Measurements from ENCODE around the gene ZBTB42. TPM values are rescaled to one million over a fixed set of nuclear protein-coding genes. Genes with fewer than 3 reads are reported as not detected.

The ZBTB42 gene
- total and polyA plus RNA-seq, 2 of the 13 experiments (the other 11 are each of a cell fraction or from before 2014, with no cell fraction given), result 2.8 to 4.2 TPM

DNA sequence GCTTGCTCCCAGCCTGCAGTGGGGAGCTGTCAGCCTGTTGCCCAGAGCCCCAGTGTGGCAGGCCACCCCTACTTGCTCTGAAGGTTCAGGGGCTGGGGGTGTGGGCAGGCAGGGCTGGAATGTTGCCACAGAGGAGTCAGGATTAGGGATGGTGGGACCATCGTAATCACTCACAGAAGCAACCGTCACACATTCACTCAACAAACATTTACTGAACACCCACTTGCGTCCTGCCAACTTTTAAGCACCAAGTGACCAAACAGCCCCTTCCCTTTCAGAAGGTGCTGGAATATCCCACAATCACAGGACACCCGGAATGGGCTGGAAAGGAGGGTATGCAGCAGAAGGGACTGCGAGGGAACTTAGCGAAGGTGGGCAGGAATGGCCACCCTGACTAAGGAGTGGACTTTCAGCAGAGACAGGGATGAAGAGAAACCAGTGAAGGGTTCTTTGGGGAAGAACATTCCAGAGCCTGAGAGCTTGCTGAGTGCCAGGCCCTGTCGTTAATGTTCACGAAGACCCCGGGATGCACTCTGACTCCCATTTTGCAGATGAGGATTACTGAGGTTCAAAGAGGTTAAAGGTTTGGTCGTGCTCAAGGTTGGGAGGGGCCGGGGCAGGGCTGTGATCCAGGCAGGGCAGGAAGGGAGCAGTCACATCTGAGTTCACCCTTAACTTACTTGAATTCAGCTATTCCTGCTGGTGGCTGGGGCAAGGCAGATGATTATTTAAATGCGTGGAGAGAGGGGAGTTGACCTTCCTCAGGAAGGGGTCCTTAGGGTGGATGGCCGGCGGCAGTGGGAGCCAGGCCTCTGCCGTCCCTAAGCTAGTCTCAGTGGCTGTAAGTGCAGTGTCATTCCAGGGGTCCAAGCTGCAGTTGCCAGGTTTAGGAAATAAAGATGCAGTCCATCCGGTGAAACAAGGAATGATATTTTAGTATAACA, 2.3 kb upstream of the ZBTB42 start:
- Histone ChIP-seq H3K79me2 (ENCODE audit: insufficient read depth, low read length) (peaks cover 14% of the 10 kb centered on the region), H3K9me3 (ENCODE audit: low read length) (no peaks in the 10 kb centered on the region), H4K20me1 (ENCODE audit: insufficient read depth, low read length) (peaks cover 7% of the 10 kb centered on the region), H3K9ac (ENCODE audit: insufficient read depth, low read depth, low read length) (peak overlapping the region; percentile 83; the same call in 1 of the 2 replicates), H3K4me2 (ENCODE audit: low read depth, low read length) (peak overlapping the region; percentile 100), H2AFZ (ENCODE audit: low read length) (no peak overlapping the region), H3K4me3 (replicated peaks in 1 of 3; ENCODE audit: insufficient read depth in 1 of 3, low read depth in 2 of 3, low read length in 3 of 3) (peak overlapping the region; percentile 12 to 92 (median 74); a peak in 5 of 6 replicates), H3K27me3 (ENCODE audit: control insufficient read depth in 1 of 2, insufficient read depth in 2 of 2, low read length in 2 of 2) (no peaks in the 10 kb centered on the region), H3K4me1 (ENCODE audit: insufficient read depth, low read length) (peaks cover 67% of the 10 kb centered on the region), H3K27ac (ENCODE audit: extremely low read length, insufficient read depth, low read length) (peak overlapping the region; percentile 74), H3K36me3 (replicated peaks in 1 of 2; ENCODE audit: control insufficient read depth in 1 of 2, insufficient read depth in 2 of 2, low read length in 2 of 2) (no peaks in the 10 kb centered on the region)
- CTCF ChIA-PET (ENCODE audit: low intra/inter-chr PET ratio, low total read pairs), result interaction anchor here (1.7 kb wide), 1 partner anchor 29 kb away, joined by 3 read pairs; no protein-coding TSS in a partner anchor
- 28% methylated on average over 14 of the region's 16 CpGs for WGBS (ENCODE audit: low lambda C conversion rate)
- no peak for DNase-seq (ENCODE audit: low spot score)
- TF ChIP-seq ZSCAN21 (CRISPR knock-in tag; IDR thresholded peaks at IDR 0.05; ENCODE audit: borderline replicate concordance) (peak; percentile 64; the same call in 1 of the 2 replicates), SSRP1 (CRISPR knock-in tag; IDR thresholded peaks at IDR 0.05) (no peak), KLF12 (CRISPR knock-in tag; IDR thresholded peaks at IDR 0.05; ENCODE audit: borderline replicate concordance) (0 out of 2 replicates have a peak, but pooled peaks have one; percentile 36), ZNF33A (CRISPR knock-in tag; IDR thresholded peaks at IDR 0.05; ENCODE audit: borderline replicate concordance) (no peak), ZNF7 (CRISPR knock-in tag; IDR thresholded peaks at IDR 0.05) (peak; percentile 48; the same call in 1 of the 2 replicates), ZNF629 (CRISPR knock-in tag; conservative IDR thresholded peaks at IDR 0.05) (peak; percentile 94), KDM1A (CRISPR knock-in tag; IDR thresholded peaks at IDR 0.05) (peak; percentile 16; the same call in 1 of the 2 replicates), ZNF3 (CRISPR knock-in tag; IDR thresholded peaks at IDR 0.05) (peak; percentile 98), GATA4 (IDR thresholded peaks at IDR 0.05; ENCODE audit: borderline replicate concordance, low read depth) (0 out of 2 replicates have a peak, but pooled peaks have one; percentile 13), ZFP82 (CRISPR knock-in tag; IDR thresholded peaks at IDR 0.05; ENCODE audit: borderline replicate concordance) (no peak)
- TF ChIP-seq, protein P1, sequence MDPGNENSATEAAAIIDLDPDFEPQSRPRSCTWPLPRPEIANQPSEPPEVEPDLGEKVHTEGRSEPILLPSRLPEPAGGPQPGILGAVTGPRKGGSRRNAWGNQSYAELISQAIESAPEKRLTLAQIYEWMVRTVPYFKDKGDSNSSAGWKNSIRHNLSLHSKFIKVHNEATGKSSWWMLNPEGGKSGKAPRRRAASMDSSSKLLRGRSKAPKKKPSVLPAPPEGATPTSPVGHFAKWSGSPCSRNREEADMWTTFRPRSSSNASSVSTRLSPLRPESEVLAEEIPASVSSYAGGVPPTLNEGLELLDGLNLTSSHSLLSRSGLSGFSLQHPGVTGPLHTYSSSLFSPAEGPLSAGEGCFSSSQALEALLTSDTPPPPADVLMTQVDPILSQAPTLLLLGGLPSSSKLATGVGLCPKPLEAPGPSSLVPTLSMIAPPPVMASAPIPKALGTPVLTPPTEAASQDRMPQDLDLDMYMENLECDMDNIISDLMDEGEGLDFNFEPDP (CRISPR knock-in tag; conservative IDR thresholded peaks at IDR 0.05), result no peak
- TF ChIP-seq, protein P2, sequence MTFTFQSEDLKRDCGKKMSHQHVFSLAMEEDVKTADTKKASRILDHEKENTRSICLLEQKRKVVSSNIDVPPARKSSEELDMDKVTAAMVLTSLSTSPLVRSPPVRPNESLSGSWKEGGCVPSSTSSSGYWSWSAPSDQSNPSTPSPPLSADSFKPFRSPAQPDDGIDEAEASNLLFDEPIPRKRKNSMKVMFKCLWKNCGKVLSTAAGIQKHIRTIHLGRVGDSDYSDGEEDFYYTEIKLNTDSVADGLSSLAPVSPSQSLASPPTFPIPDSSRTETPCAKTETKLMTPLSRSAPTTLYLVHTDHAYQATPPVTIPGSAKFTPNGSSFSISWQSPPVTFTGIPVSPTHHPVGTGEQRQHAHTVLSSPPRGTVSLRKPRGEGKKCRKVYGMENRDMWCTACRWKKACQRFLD (CRISPR knock-in tag; IDR thresholded peaks at IDR 0.05; ENCODE audit: borderline replicate concordance), result 0 out of 2 replicates have a peak, but pooled peaks have one; percentile 2
- TF ChIP-seq, protein P3, sequence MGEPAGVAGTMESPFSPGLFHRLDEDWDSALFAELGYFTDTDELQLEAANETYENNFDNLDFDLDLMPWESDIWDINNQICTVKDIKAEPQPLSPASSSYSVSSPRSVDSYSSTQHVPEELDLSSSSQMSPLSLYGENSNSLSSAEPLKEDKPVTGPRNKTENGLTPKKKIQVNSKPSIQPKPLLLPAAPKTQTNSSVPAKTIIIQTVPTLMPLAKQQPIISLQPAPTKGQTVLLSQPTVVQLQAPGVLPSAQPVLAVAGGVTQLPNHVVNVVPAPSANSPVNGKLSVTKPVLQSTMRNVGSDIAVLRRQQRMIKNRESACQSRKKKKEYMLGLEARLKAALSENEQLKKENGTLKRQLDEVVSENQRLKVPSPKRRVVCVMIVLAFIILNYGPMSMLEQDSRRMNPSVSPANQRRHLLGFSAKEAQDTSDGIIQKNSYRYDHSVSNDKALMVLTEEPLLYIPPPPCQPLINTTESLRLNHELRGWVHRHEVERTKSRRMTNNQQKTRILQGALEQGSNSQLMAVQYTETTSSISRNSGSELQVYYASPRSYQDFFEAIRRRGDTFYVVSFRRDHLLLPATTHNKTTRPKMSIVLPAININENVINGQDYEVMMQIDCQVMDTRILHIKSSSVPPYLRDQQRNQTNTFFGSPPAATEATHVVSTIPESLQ (CRISPR knock-in tag; conservative IDR thresholded peaks at IDR 0.05), result no peak
- ATAC-seq, result no peak
- FAIRE-seq, result no peak
- BruUV-seq (replicated peaks), result no TSS peak
- POLR2A ChIA-PET, result interaction anchor here (3.1 to 4.1 kb wide), 2 partner anchors 30 to 31 kb away, joined by 15 to 23 read pairs; no protein-coding TSS in a partner anchor
- intact Hi-C loops (cut with micrococcal nuclease; ENCODE audit: unreplicated experiment), result no loop called here
- in situ Hi-C loops (cut with HindIII; ENCODE audit: extremely low pct_ligation_motif_present, low pct_unique_long_range_greater_than_20kb), result no loop called here

All from HepG2 (cell line).